Measurements from ENCODE around the gene ANKLE1.
A peak's percentile ranks its signal among the peaks of the same experiment; 100 is the strongest.

The ANKLE1 gene

DNA sequence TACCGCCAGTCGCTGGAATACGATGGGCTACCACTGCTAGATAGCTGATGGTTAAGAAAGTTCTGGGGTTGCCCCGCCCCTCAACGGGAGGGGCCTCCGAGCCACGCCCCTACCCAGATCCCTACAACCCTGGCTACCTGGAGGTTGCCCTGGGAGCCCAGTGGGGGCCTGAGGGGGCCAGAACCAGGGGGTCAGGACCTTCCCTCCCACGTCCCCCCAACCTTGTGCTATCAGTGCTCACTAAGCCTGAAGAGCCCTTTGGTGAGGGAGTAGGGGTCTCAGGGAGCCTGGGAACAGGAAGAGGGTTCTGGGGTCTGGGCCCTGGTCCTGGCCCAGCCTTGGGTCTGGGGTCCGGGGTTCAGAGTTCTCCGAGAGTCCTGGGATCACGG lies 46.8 kb upstream of the ANKLE1 start (continued):
- TF ChIP-seq ZNF654 (tag by site-specific recombination; IDR thresholded peaks at IDR 0.05; ENCODE audit: low read depth) (no peak), KLF9 (tag by site-specific recombination; IDR thresholded peaks at IDR 0.05; ENCODE audit: low read depth) (peak; percentile 90), ZXDB (tag by site-specific recombination; IDR thresholded peaks at IDR 0.05) (peak; percentile 26; the same call in 1 of the 2 replicates), KLF10 (tag by site-specific recombination; IDR thresholded peaks at IDR 0.05) (no peak), KLF1 (tag by site-specific recombination; IDR thresholded peaks at IDR 0.05) (peak; percentile 9; the same call in 1 of the 2 replicates)

DNA sequence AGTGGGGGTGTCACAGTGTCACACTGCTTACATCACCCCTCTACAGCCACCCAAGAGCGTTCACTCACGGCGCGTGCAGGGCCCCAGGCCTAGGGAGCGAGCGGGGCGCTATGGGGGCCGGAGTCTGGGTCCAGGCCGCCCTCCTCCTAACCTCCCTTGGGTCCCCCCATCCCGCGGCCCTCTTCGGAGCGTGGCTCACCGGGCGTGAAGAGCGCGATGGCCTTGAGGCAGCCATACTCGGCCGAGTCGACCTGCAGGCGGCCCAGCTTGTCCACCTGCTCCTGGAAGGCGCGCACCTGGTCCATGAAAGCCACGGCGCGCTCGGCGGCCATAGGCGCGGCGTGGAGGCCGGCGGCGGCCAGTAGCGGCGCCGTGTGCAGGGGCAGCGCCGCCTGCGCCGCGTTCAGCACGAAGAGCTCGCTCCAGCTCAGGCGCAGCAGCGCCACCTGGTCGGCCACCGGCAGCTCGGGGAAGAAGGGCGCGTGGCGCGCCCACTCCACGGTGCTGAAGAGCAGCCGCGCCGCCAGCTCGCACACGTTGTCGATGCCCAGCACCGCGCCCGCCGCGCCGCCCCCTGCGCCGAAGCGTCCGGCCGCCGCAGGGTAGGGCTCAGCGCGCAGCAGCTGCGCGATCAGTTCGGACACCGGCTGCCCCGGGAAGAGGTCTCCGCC lies 46.3 kb upstream of the ANKLE1 start:
- H3K36me3 ChIP-seq (ENCODE audit: control insufficient read depth in 2 of 2, insufficient read depth in 1 of 2, low read length in 2 of 2): peaks cover 18 to 56% of the 10 kb centered on the region in 2 experiments; a peak in 2 of 3 replicates
- peak overlapping the region; percentile 69 for H3K27ac ChIP-seq (ENCODE audit: extremely low read depth, low read depth, low read length)
- H3K9me3 ChIP-seq (ENCODE audit: control insufficient read depth, insufficient read depth, low read depth, low read length): no peaks in the 10 kb centered on the region
- CTCF ChIA-PET: interaction anchor here (0.5 to 1.6 kb wide), 4 partner anchors 14 to 167 kb away, joined by 3 to 5 read pairs (median 4); no protein-coding TSS in a partner anchor
- peak overlapping the region; percentile 55 for H3K4me3 ChIP-seq (ENCODE audit: low read depth, low read length)
- H3K4me1 ChIP-seq (ENCODE audit: control insufficient read depth, insufficient read depth, low read length): peaks cover 11% of the 10 kb centered on the region
- POLR2A ChIA-PET: interaction anchor here (0.5 to 3.5 kb wide), 7 partner anchors 9 to 274 kb away, joined by 4 to 25 read pairs (median 5); partner anchors contain the start of genes BABAM1, OCEL1 and USE1
- TF ChIP-seq EGR2 (tag by site-specific recombination; IDR thresholded peaks at IDR 0.05; ENCODE audit: low read depth) (no peak), ZNF629 (tag by site-specific recombination; IDR thresholded peaks at IDR 0.05) (no peak), ZNF670 (tag by site-specific recombination; IDR thresholded peaks at IDR 0.05; ENCODE audit: low read depth) (no peak), ZFP3 (tag by site-specific recombination; IDR thresholded peaks at IDR 0.05; ENCODE audit: low read depth) (no peak), SALL2 (tag by site-specific recombination; IDR thresholded peaks at IDR 0.05; ENCODE audit: borderline replicate concordance) (no peak), RBAK (tag by site-specific recombination; IDR thresholded peaks at IDR 0.05) (no peak), TRIM28 (IDR thresholded peaks at IDR 0.05; ENCODE audit: borderline replicate concordance, low read length) (no peak; the same call in 1 of the 2 replicates), ZNF623 (tag by site-specific recombination; IDR thresholded peaks at IDR 0.05) (no peak), ZNF585B (tag by site-specific recombination; IDR thresholded peaks at IDR 0.05) (no peak), ZNF2 (tag by site-specific recombination; IDR thresholded peaks at IDR 0.05) (0 out of 2 replicates have a peak, but pooled peaks have one; percentile 18), ZXDB (tag by site-specific recombination; IDR thresholded peaks at IDR 0.05) (0 out of 2 replicates have a peak, but pooled peaks have one; percentile 48), ZBTB21 (tag by site-specific recombination; IDR thresholded peaks at IDR 0.05) (no peak), ZNF335 (tag by site-specific recombination; conservative IDR thresholded peaks at IDR 0.05) (peak; percentile 65; the same call in 1 of the 2 replicates), ZNF121 (tag by site-specific recombination; IDR thresholded peaks at IDR 0.05) (no peak), ZNF169 (tag by site-specific recombination; IDR thresholded peaks at IDR 0.05) (no peak), SP7 (tag by site-specific recombination; IDR thresholded peaks at IDR 0.05) (no peak; the same call in 1 of the 2 replicates), MYNN (tag by site-specific recombination; IDR thresholded peaks at IDR 0.05; ENCODE audit: borderline replicate concordance) (no peak), ZNF677 (tag by site-specific recombination; IDR thresholded peaks at IDR 0.05) (0 out of 2 replicates have a peak, but pooled peaks have one; percentile 46)
- TF ChIP-seq, protein P1, sequence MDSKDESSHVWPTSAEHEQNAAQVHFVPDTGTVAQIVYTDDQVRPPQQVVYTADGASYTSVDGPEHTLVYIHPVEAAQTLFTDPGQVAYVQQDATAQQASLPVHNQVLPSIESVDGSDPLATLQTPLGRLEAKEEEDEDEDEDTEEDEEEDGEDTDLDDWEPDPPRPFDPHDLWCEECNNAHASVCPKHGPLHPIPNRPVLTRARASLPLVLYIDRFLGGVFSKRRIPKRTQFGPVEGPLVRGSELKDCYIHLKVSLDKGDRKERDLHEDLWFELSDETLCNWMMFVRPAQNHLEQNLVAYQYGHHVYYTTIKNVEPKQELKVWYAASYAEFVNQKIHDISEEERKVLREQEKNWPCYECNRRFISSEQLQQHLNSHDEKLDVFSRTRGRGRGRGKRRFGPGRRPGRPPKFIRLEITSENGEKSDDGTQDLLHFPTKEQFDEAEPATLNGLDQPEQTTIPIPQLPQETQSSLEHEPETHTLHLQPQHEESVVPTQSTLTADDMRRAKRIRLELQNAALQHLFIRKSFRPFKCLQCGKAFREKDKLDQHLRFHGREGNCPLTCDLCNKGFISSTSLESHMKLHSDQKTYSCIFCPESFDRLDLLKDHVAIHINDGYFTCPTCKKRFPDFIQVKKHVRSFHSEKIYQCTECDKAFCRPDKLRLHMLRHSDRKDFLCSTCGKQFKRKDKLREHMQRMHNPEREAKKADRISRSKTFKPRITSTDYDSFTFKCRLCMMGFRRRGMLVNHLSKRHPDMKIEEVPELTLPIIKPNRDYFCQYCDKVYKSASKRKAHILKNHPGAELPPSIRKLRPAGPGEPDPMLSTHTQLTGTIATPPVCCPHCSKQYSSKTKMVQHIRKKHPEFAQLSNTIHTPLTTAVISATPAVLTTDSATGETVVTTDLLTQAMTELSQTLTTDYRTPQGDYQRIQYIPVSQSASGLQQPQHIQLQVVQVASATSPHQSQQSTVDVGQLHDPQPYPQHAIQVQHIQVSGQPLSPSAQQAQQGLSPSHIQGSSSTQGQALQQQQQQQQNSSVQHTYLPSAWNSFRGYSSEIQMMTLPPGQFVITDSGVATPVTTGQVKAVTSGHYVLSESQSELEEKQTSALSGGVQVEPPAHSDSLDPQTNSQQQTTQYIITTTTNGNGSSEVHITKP (tag by site-specific recombination; IDR thresholded peaks at IDR 0.05): no peak
- TF ChIP-seq, protein P2, sequence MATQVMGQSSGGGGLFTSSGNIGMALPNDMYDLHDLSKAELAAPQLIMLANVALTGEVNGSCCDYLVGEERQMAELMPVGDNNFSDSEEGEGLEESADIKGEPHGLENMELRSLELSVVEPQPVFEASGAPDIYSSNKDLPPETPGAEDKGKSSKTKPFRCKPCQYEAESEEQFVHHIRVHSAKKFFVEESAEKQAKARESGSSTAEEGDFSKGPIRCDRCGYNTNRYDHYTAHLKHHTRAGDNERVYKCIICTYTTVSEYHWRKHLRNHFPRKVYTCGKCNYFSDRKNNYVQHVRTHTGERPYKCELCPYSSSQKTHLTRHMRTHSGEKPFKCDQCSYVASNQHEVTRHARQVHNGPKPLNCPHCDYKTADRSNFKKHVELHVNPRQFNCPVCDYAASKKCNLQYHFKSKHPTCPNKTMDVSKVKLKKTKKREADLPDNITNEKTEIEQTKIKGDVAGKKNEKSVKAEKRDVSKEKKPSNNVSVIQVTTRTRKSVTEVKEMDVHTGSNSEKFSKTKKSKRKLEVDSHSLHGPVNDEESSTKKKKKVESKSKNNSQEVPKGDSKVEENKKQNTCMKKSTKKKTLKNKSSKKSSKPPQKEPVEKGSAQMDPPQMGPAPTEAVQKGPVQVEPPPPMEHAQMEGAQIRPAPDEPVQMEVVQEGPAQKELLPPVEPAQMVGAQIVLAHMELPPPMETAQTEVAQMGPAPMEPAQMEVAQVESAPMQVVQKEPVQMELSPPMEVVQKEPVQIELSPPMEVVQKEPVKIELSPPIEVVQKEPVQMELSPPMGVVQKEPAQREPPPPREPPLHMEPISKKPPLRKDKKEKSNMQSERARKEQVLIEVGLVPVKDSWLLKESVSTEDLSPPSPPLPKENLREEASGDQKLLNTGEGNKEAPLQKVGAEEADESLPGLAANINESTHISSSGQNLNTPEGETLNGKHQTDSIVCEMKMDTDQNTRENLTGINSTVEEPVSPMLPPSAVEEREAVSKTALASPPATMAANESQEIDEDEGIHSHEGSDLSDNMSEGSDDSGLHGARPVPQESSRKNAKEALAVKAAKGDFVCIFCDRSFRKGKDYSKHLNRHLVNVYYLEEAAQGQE (tag by site-specific recombination; IDR thresholded peaks at IDR 0.05): no peak
- TF ChIP-seq, protein P3, sequence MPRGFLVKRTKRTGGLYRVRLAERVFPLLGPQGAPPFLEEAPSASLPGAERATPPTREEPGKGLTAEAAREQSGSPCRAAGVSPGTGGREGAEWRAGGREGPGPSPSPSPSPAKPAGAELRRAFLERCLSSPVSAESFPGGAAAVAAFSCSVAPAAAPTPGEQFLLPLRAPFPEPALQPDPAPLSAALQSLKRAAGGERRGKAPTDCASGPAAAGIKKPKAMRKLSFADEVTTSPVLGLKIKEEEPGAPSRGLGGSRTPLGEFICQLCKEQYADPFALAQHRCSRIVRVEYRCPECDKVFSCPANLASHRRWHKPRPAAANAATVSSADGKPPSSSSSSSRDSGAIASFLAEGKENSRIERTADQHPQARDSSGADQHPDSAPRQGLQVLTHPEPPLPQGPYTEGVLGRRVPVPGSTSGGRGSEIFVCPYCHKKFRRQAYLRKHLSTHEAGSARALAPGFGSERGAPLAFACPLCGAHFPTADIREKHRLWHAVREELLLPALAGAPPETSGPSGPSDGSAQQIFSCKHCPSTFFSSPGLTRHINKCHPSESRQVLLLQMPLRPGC (tag by site-specific recombination; IDR thresholded peaks at IDR 0.05): no peak
- TF ChIP-seq, protein P4, sequence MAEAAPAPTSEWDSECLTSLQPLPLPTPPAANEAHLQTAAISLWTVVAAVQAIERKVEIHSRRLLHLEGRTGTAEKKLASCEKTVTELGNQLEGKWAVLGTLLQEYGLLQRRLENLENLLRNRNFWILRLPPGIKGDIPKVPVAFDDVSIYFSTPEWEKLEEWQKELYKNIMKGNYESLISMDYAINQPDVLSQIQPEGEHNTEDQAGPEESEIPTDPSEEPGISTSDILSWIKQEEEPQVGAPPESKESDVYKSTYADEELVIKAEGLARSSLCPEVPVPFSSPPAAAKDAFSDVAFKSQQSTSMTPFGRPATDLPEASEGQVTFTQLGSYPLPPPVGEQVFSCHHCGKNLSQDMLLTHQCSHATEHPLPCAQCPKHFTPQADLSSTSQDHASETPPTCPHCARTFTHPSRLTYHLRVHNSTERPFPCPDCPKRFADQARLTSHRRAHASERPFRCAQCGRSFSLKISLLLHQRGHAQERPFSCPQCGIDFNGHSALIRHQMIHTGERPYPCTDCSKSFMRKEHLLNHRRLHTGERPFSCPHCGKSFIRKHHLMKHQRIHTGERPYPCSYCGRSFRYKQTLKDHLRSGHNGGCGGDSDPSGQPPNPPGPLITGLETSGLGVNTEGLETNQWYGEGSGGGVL (tag by site-specific recombination; IDR thresholded peaks at IDR 0.05): no peak

All from HEK293 (cell line).